Activated CD4-positive, CD25-positive, alpha-beta regulatory T cell treated with anti-CD3 and anti-CD28 coated beads, Interleukin-2, amount 50 U/mL, for 72 hours (primary cell): ENCODE results near the gene DPEP3.

Source experiments
- DNase-seq: peaks from one replicate; pipeline ENCODE4 v3.0.0; 2021

DPEP3 gene

GRCh38 chr16:67966549-67967182 is 13.6 kb downstream of the DPEP3 start:
- no peak for DNase-seq

GRCh38 chr16:67965668-67966548 is 14.4 kb downstream of the DPEP3 start:
- DNase-seq = no peak

GRCh38 chr16:67964477-67965131 is 15.7 kb downstream of the DPEP3 start:
- no peak for DNase-seq

GRCh38 chr16:67963662-67964321 is 16.5 kb downstream of the DPEP3 start:
- no peak for DNase-seq

GRCh38 chr16:67963292-67963661 is 17.0 kb downstream of the DPEP3 start:
- no peak for DNase-seq

GRCh38 chr16:67962135-67962534 is 18.2 kb downstream of the DPEP3 start:
- no peak for DNase-seq

GRCh38 chr16:67961551-67961957 is 18.7 kb downstream of the DPEP3 start:
- no peak for DNase-seq

GRCh38 chr16:67959536-67960329 is 20.6 kb downstream of the DPEP3 start:
- no peak for DNase-seq

- no peak for DNase-seq
Measured at GRCh38 chr16:67957622-67958021, 22.7 kb downstream of the DPEP3 start.

- no peak for DNase-seq
Measured at GRCh38 chr16:67954421-67955196, 25.7 kb downstream of the DPEP3 start.

GRCh38 chr16:67953641-67954375 is 26.5 kb downstream of the DPEP3 start:
- DNase-seq = no peak

GRCh38 chr16:67951485-67951884 is 28.8 kb downstream of the DPEP3 start:
- no peak for DNase-seq

- no peak for DNase-seq
Measured at GRCh38 chr16:67950335-67950843, 29.9 kb downstream of the DPEP3 start.

- DNase-seq = no peak
Measured at GRCh38 chr16:67949645-67950044, 30.7 kb downstream of the DPEP3 start.

GRCh38 chr16:67948015-67948414 is 32.3 kb downstream of the DPEP3 start:
- DNase-seq = no peak

GRCh38 chr16:67946966-67947558 is 33.2 kb downstream of the DPEP3 start:
- no peak for DNase-seq

GRCh38 chr16:67946128-67946569 is 34.1 kb downstream of the DPEP3 start:
- DNase-seq = no peak

- DNase-seq = no peak
Measured at GRCh38 chr16:67945392-67945933, 34.8 kb downstream of the DPEP3 start.

GRCh38 chr16:67944690-67945391 is 35.5 kb downstream of the DPEP3 start:
- DNase-seq = no peak
